ENCODE data around the gene ZSWIM5. TPM values are rescaled to one million over a fixed set of nuclear protein-coding genes. Genes with fewer than 3 reads are reported as not detected.

ZSWIM5 gene
- total RNA-seq, 1 donor = 1.5 TPM

DNA sequence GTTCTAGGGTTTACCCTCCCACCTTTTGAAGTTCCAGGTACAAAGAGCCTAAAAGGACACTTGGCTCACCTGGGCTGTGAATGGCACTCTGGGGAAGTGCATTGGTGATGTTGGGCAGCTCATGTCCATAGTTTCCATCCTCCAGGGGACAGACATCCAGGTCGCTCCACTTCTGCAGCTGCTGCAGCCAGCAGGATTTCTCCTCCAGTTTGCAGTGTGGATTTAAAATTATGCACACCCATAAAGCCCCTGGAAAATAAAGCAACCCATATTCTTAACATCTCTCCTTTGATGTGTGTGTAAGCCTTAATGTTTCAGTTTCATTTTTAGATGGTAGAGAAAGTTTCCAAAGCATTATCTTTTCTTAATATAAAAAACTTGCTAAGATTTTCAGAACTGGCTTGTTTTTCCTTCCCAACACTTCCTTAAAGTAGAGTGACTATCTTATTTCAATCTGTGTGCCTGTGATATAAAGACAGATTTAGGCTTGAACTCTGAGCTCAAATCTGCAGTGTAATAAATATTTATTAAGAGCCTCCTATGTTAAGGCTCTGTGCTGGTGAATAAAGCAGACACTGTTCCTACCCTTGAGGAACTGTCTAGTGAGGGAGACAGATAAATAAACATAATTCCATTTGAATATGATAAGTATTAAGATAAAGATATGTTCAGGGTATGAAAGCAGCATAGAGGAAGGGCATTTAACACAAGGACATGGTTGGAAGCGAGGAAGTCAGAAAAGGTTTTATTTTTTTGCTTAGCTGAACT lies 155.2 kb downstream of the ZSWIM5 start:
- no peak overlapping the region for H3K4me3 ChIP-seq (ENCODE audit: low read length)
- no peaks in the 10 kb centered on the region for H3K27me3 ChIP-seq (ENCODE audit: insufficient read depth, low read length)
- peaks cover 10% of the 10 kb centered on the region for H3K4me1 ChIP-seq (ENCODE audit: insufficient read depth, low read length)
- no peaks in the 10 kb centered on the region for H3K9me3 ChIP-seq (ENCODE audit: low read depth, low read length)

GRCh38 chr1:45047032-45047431 lies 159.4 kb downstream of the ZSWIM5 start:
- Histone ChIP-seq H3K4me3 (ENCODE audit: low read length) (no peak overlapping the region), H3K27me3 (ENCODE audit: insufficient read depth, low read length) (no peaks in the 10 kb centered on the region), H3K4me1 (ENCODE audit: insufficient read depth, low read length) (peaks cover 6% of the 10 kb centered on the region), H3K9me3 (ENCODE audit: low read depth, low read length) (no peaks in the 10 kb centered on the region)

GRCh38 chr1:45044916-45045315 lies 161.5 kb downstream of the ZSWIM5 start:
- Histone ChIP-seq H3K9me3 (ENCODE audit: low read depth, low read length) (no peaks in the 10 kb centered on the region), H3K27me3 (ENCODE audit: insufficient read depth, low read length) (no peaks in the 10 kb centered on the region), H3K4me3 (ENCODE audit: low read length) (no peak overlapping the region), H3K4me1 (ENCODE audit: insufficient read depth, low read length) (no peaks in the 10 kb centered on the region)

DNA sequence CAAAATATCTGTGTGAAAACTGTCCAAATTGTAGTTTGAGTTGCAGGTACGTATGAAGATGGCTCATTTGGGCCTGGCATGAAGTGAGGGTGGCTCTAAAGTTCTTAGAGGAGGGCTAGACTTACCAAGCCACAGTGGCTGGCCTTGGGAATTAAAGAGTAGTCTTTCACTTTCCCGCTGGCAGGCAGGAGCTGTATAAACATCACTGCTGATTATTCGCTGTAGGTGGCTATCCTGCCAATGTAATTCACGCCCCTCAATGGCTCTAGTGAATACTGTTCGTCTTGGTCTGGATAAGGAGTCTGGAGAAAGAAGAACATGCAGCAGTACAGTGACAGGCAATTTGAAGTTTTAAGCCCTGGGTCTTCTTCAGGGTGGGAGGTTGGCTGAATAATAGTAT lies 163.3 kb downstream of the ZSWIM5 start:
- Histone ChIP-seq H3K9me3 (ENCODE audit: low read depth, low read length) (no peaks in the 10 kb centered on the region), H3K4me1 (ENCODE audit: insufficient read depth, low read length) (no peaks in the 10 kb centered on the region), H3K27me3 (ENCODE audit: insufficient read depth, low read length) (no peaks in the 10 kb centered on the region), H3K4me3 (ENCODE audit: low read length) (no peak overlapping the region)

DNA sequence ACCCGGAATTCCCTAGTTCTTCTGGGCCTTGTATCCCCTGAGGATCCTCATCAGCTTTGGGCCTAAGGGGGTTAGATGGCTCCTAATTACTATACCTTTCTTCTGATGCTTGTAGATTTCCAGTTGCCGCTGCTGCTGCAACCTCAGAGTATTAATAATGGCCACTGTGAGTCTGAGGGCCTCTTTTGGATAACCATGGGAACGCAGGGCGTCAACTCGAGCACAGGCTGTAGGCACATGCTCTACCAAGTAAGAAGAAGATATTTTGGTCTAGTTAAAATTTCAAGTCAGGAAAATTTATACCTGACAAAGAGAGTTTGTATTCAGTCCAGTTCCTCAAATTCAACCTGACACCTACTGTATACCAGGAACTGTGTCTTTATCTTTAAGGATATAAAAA lies 166.1 kb downstream of the ZSWIM5 start:
- Histone ChIP-seq H3K27me3 (ENCODE audit: insufficient read depth, low read length) (no peaks in the 10 kb centered on the region), H3K4me3 (ENCODE audit: low read length) (no peak overlapping the region), H3K9me3 (ENCODE audit: low read depth, low read length) (no peaks in the 10 kb centered on the region), H3K4me1 (ENCODE audit: insufficient read depth, low read length) (no peaks in the 10 kb centered on the region)

DNA sequence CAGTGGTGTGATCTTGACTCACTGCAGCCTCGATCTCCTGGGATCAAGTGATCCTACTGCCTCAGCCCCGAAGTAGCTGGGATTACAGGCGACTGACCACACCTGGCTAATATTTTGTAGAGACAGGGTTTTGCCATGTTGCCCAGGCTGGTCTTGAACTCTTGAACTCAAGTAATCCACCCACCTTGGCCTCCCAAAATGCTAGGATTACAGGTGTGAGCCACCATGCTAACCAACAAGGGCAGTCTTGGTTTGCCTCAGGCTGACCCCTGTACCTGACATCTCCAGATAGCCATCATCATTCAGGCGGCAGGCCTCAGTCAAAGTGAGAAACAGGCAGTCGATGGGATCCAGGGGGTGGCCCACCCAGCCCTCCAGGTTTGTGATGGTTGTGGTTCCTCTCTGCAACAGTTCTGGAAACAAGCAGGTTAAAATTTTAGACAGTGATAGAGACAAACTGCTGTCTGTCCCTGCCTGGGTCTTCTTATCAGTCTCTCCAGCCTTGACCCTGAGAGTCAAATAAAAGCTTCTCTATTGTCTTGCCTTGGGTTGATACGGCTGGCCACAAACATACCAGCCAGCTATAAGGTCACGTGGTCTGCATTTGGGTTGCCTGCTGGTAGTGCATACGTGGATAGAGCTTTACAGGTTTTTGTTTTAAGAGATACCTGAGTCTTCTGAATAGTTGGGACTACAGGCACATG lies 167.6 kb downstream of the ZSWIM5 start:
- H3K4me1 ChIP-seq (ENCODE audit: insufficient read depth, low read length) = no peaks in the 10 kb centered on the region
- H3K4me3 ChIP-seq (ENCODE audit: low read length) = no peak overlapping the region
- no peaks in the 10 kb centered on the region for H3K27me3 ChIP-seq (ENCODE audit: insufficient read depth, low read length)
- no peaks in the 10 kb centered on the region for H3K9me3 ChIP-seq (ENCODE audit: low read depth, low read length)

DNA sequence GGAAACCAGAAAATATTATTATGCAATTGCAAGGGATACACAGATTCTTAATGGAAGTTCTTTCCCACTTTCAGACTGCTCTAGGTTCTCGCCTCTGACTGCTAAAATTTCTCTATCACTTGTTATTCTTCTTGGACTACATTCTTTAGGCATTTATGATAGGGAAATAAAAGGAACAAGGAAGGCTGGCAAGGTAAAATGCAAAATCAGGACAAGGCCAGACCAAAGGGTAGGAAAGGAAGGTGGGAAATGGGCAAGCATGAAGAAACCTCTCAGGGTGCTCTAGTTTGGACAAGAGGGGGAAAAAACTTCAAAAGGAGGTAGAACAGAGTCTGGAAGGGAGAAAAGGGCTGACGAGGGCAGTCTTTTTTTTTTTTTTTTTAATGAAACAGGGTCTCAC lies 168.2 kb downstream of the ZSWIM5 start:
- Histone ChIP-seq H3K4me1 (ENCODE audit: insufficient read depth, low read length) (no peaks in the 10 kb centered on the region), H3K4me3 (ENCODE audit: low read length) (no peak overlapping the region), H3K9me3 (ENCODE audit: low read depth, low read length) (no peaks in the 10 kb centered on the region), H3K27me3 (ENCODE audit: insufficient read depth, low read length) (no peaks in the 10 kb centered on the region)

- no peaks in the 10 kb centered on the region for H3K9me3 ChIP-seq (ENCODE audit: low read depth, low read length)
- H3K4me3 ChIP-seq (ENCODE audit: low read length) = no peak overlapping the region
- no peaks in the 10 kb centered on the region for H3K4me1 ChIP-seq (ENCODE audit: insufficient read depth, low read length)
- H3K27me3 ChIP-seq (ENCODE audit: insufficient read depth, low read length) = no peaks in the 10 kb centered on the region
Observed at GRCh38 chr1:45037456-45037855, 168.9 kb downstream of the ZSWIM5 start.

GRCh38 chr1:45035631-45036301 lies 170.6 kb downstream of the ZSWIM5 start:
- no peak overlapping the region for H3K4me3 ChIP-seq (ENCODE audit: low read length)
- H3K4me1 ChIP-seq (ENCODE audit: insufficient read depth, low read length) = no peaks in the 10 kb centered on the region
- no peaks in the 10 kb centered on the region for H3K27me3 ChIP-seq (ENCODE audit: insufficient read depth, low read length)
- no peaks in the 10 kb centered on the region for H3K9me3 ChIP-seq (ENCODE audit: low read depth, low read length)

DNA sequence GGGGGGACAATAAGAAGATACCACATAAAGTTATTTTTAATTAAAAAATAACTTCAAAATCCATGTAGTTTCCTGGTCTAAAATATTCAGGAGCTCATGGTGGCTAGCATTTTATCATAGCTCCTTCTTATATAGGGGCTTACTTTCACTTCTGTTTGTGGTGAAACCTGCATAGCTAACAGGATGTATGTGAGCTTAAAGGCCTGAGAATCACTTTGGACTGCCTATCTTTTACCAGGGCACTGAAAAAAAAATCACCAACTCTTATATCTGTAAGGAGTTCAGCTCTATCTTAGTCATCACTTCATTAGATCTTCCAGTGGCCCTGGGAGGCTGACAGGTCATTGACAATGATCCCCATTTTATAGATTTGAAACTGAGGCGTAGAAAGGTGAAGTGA lies 173.0 kb downstream of the ZSWIM5 start:
- no peaks in the 10 kb centered on the region for H3K9me3 ChIP-seq (ENCODE audit: low read depth, low read length)
- no peaks in the 10 kb centered on the region for H3K27me3 ChIP-seq (ENCODE audit: insufficient read depth, low read length)
- no peak overlapping the region for H3K4me3 ChIP-seq (ENCODE audit: low read length)
- H3K4me1 ChIP-seq (ENCODE audit: insufficient read depth, low read length) = no peaks in the 10 kb centered on the region

DNA sequence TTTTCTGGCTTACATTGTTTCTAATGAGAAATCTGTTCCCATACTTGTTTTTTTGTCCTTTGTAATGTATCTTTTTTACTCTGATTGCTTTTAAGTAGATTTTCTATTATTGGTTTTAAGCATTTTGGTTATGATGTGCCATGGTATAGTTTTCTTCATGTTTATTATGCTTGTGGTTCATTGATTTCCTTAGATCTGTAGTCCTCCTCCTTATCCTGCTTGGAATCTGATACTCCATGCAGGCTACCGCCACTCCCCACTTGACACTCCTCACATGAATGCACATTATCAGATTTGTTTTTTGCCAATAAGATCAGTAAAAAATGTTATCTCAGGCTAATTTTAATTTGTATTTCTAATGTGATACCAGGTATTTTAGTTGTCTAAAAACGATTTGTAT lies 173.6 kb downstream of the ZSWIM5 start:
- no peak overlapping the region for H3K4me3 ChIP-seq (ENCODE audit: low read length)

DNA sequence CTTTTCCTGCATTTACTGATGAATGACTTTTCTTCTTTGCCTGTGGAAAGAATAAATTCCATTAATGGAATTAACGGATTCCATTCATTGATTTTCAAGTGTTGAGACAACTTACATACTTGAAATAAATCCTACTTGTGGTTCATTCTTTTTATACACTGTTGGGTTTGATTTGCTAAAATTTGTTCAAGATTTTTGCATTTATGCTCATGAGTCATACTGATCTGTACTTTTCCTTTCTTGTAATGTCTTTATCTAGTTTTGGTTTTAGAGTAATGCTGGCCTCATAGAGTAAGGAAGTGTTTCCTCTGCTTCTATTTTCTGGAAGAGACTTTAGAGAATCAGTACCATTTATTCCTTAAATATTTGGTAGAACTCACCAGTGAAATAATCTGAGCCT lies 180.0 kb downstream of the ZSWIM5 start:
- Histone ChIP-seq H3K4me1 (ENCODE audit: insufficient read depth, low read length) (no peaks in the 10 kb centered on the region), H3K9me3 (ENCODE audit: low read depth, low read length) (no peaks in the 10 kb centered on the region), H3K4me3 (ENCODE audit: low read length) (no peak overlapping the region), H3K27me3 (ENCODE audit: insufficient read depth, low read length) (no peaks in the 10 kb centered on the region)

More for the DNA sequence above, 173.6 kb downstream of the ZSWIM5 start:
- no peaks in the 10 kb centered on the region for H3K4me1 ChIP-seq (ENCODE audit: insufficient read depth, low read length)
- H3K9me3 ChIP-seq (ENCODE audit: low read depth, low read length) = no peaks in the 10 kb centered on the region
- no peaks in the 10 kb centered on the region for H3K27me3 ChIP-seq (ENCODE audit: insufficient read depth, low read length)

DNA sequence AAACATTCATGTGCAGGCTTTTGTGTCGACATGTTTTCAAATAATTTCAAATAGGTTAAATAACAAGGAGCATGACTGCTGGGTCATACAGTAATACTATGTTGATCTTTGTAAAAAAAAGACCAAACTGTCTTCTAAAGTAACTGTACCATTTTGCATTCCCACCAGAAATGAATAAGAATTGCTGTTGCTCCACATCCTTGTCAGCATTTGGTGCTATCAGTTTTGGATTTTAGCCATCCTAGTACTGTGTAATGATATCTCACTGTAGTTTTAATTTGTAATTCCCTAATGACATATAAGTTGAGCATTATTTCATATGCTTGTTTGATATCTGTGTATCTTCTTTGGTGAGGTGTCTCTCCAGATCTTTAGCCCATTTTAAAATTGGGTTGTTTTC lies 182.7 kb downstream of the ZSWIM5 start:
- Histone ChIP-seq H3K4me1 (ENCODE audit: insufficient read depth, low read length) (no peaks in the 10 kb centered on the region), H3K9me3 (ENCODE audit: low read depth, low read length) (no peaks in the 10 kb centered on the region), H3K27me3 (ENCODE audit: insufficient read depth, low read length) (no peaks in the 10 kb centered on the region), H3K4me3 (ENCODE audit: low read length) (no peak overlapping the region)

- H3K27me3 ChIP-seq (ENCODE audit: insufficient read depth, low read length) = no peaks in the 10 kb centered on the region
Observed at GRCh38 chr1:45018599-45019230, 187.7 kb downstream of the ZSWIM5 start.

DNA sequence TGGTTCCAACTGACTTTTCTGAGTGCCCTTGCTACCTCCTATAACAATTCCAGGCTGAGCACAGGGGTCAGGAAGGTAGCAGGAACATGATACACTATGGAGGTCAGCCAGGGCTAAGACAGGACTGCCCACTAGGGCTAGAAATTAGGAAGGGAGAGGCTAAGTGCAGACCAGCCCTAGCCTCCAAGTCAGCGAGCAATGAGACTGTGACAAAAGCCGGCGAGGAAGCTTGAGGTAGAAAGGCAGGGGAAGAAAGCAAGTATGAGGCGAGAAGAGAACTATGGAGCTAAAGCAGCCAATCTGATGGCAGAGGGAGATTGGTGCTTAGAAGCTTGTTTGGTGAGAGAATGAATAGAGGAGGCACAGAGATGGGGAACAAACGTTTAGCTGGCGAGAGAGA lies 189.6 kb downstream of the ZSWIM5 start:
- Histone ChIP-seq H3K4me3 (ENCODE audit: low read length) (no peak overlapping the region), H3K27me3 (ENCODE audit: insufficient read depth, low read length) (no peaks in the 10 kb centered on the region), H3K9me3 (ENCODE audit: low read depth, low read length) (no peaks in the 10 kb centered on the region), H3K4me1 (ENCODE audit: insufficient read depth, low read length) (peaks cover 16% of the 10 kb centered on the region)

More at GRCh38 chr1:45018599-45019230, 187.7 kb downstream of the ZSWIM5 start:
- H3K9me3 ChIP-seq (ENCODE audit: low read depth, low read length) = no peaks in the 10 kb centered on the region
- H3K4me3 ChIP-seq (ENCODE audit: low read length) = no peak overlapping the region
- no peaks in the 10 kb centered on the region for H3K4me1 ChIP-seq (ENCODE audit: insufficient read depth, low read length)

Data from mononuclear cell (primary cell).